KOPT-K1 (cell line): ENCODE results near the gene SLC11A1.

ENCODE experiments used
- H3K27ac ChIP-seq: fragments of 200-600 bp; sonication (generic); 2 replicates; pipeline ENCODE4 v1.5.1; 2016; ENCODE audit warnings: antibody characterized with exemption, mild to moderate bottlenecking, low read depth, low read length; ENCODE audit not compliant: poor library complexity, severe bottlenecking
- H3K36me3 ChIP-seq: fragments of 200-600 bp; sonication (generic); 2 replicates; pipeline ENCODE4 v1.5.1; 2017; ENCODE audit warnings: antibody characterized with exemption, mild to moderate bottlenecking, low read length, moderate library complexity; ENCODE audit not compliant: insufficient read depth
- H3K9me3 ChIP-seq: fragments of 200-600 bp; sonication (generic); 2 replicates; pipeline ENCODE4 v1.5.1; 2017; ENCODE audit warnings: antibody characterized with exemption, low read length, mild to moderate bottlenecking; ENCODE audit not compliant: insufficient read depth, poor library complexity, severe bottlenecking

SLC11A1 gene

DNA sequence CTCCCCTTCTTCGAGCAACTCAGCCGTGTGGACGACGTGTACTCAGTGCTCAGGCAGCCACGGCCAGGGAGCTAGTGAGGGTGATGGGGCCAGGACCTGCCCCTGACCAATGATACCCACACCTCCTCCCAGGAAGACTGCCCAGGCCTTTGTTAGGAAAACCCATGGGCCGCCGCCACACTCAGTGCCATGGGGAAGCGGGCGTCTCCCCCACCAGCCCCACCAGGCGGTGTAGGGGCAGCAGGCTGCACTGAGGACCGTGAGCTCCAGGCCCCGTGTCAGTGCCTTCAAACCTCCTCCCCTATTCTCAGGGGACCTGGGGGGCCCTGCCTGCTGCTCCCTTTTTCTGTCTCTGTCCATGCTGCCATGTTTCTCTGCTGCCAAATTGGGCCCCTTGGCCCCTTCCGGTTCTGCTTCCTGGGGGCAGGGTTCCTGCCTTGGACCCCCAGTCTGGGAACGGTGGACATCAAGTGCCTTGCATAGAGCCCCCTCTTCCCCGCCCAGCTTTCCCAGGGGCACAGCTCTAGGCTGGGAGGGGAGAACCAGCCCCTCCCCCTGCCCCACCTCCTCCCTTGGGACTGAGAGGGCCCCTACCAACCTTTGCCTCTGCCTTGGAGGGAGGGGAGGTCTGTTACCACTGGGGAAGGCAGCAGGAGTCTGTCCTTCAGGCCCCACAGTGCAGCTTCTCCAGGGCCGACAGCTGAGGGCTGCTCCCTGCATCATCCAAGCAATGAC is 22.4 kb downstream of the SLC11A1 start:
- Histone ChIP-seq H3K36me3 (peaks cover 35% of the 10 kb centered on the region; the same call in 1 of the 2 replicates), H3K27ac (no peak overlapping the region), H3K9me3 (no peaks in the 10 kb centered on the region)

GRCh38 chr2:218405086-218405745 is 23.1 kb downstream of the SLC11A1 start:
- Histone ChIP-seq H3K36me3 (peaks cover 35% of the 10 kb centered on the region; the same call in 1 of the 2 replicates), H3K27ac (peak overlapping the region; percentile 72), H3K9me3 (no peaks in the 10 kb centered on the region)

- Histone ChIP-seq H3K9me3 (no peaks in the 10 kb centered on the region), H3K36me3 (peaks cover 35% of the 10 kb centered on the region; the same call in 1 of the 2 replicates), H3K27ac (peak overlapping the region; percentile 72)
These were observed 23.7 kb downstream of the SLC11A1 start for GRCh38 chr2:218405746-218406208.

DNA sequence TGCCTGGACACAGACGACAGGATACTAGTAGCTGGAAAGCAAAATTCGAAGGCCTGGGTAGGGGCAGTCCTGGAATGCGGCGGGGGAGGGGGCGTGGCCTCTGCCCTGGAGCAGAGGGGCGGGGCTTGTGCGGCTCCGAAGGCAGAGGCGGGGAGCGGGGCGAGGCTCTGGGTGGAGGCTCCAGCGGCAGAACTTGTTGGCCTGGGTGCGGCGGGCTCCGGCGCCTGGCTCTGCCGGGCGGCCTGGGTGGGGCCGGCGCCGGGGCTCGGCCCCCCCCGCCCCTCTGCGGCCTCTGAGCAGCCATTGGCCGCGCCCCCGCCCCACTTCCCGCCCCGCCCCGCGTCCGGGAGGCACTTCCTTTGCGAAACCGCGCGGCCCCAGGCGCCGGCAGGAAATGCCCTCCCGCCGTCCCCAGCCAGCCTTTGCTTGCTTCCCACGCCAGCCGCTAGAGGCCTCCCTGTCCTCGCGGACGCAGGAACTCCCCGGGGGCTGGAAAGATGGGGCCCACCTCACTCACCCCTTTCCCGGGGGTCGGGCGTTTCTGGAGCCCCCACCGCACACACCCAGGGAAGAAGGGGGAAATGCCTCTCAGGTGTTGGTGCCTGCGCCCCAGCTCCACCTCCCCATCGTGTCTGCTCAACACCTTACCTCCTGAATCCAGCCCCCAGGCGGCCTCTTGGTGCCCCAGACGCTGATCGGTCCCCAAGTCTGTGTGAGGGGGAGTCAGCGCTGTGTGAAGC is 24.3 kb downstream of the SLC11A1 start:
- Histone ChIP-seq H3K36me3 (peaks cover 35% of the 10 kb centered on the region; the same call in 1 of the 2 replicates), H3K9me3 (no peaks in the 10 kb centered on the region), H3K27ac (peak overlapping the region; percentile 72)

- peaks cover 29% of the 10 kb centered on the region; the same call in 1 of the 2 replicates for H3K36me3 ChIP-seq
- no peaks in the 10 kb centered on the region for H3K9me3 ChIP-seq
- H3K27ac ChIP-seq = peak overlapping the region; percentile 72
These were observed 25.0 kb downstream of the SLC11A1 start for GRCh38 chr2:218406949-218407618.

DNA sequence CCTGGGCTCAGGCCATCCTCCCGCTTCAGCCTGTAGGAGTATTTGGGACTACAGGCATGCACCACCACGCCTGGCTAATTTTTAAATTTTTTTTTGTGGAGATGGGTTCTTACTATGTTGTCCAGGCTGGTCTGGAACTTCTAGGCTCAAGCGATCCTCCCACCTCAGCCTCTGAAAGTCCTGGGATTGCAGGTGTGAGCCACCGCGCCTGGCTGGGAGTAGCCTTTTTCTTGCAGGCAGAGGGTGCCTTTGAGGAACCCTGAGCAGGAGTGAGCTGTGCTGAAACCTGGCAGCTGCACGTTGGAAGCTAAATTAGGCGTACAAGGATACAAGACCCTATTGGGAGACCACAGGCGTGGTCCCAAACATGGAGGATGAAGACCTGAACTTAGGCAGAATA is 25.6 kb downstream of the SLC11A1 start:
- H3K36me3 ChIP-seq = peaks cover 23% of the 10 kb centered on the region; the same call in 1 of the 2 replicates
- H3K27ac ChIP-seq = no peak overlapping the region
- H3K9me3 ChIP-seq = no peaks in the 10 kb centered on the region

- Histone ChIP-seq H3K27ac (no peak overlapping the region), H3K9me3 (no peaks in the 10 kb centered on the region), H3K36me3 (no peaks in the 10 kb centered on the region)
These were observed 36.2 kb downstream of the SLC11A1 start for GRCh38 chr2:218418321-218418716.

- H3K9me3 ChIP-seq = no peaks in the 10 kb centered on the region
- no peak within 1 kb of the TSS for H3K27ac ChIP-seq
- no peaks in the 10 kb centered on the region for H3K36me3 ChIP-seq
These were observed 36.8 kb downstream of the SLC11A1 start, which contains the start of gene VIL1 for GRCh38 chr2:218418717-218419458. VIL1 (plus strand) TSS chr2:218419123; CDS start chr2:218423779, 4,656 bp downstream.

GRCh38 chr2:218419630-218420216 is 37.6 kb downstream of the SLC11A1 start:
- Histone ChIP-seq H3K36me3 (no peaks in the 10 kb centered on the region), H3K9me3 (no peaks in the 10 kb centered on the region), H3K27ac (no peak overlapping the region)

DNA sequence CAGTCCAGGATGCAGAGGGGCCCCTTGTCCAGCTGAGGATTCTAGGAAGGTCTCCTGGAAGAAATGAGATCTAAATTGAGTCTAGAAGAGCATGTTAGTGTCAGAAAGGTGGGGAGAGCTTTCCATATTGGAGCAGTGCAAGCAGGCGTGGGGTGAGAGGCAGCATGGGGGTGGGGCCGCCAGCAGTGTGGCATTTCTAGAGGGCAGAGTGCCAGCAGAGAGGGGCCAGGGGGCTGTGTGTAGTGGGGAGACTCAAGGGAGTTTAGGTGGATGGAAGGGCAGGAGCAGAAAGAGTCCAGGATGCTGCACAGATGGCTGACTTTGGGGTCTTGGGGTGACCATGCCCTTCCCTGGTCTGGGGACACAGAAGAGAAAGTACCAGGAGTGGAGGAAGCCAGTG is 39.0 kb downstream of the SLC11A1 start:
- Histone ChIP-seq H3K27ac (no peak overlapping the region), H3K9me3 (no peaks in the 10 kb centered on the region), H3K36me3 (no peaks in the 10 kb centered on the region)

DNA sequence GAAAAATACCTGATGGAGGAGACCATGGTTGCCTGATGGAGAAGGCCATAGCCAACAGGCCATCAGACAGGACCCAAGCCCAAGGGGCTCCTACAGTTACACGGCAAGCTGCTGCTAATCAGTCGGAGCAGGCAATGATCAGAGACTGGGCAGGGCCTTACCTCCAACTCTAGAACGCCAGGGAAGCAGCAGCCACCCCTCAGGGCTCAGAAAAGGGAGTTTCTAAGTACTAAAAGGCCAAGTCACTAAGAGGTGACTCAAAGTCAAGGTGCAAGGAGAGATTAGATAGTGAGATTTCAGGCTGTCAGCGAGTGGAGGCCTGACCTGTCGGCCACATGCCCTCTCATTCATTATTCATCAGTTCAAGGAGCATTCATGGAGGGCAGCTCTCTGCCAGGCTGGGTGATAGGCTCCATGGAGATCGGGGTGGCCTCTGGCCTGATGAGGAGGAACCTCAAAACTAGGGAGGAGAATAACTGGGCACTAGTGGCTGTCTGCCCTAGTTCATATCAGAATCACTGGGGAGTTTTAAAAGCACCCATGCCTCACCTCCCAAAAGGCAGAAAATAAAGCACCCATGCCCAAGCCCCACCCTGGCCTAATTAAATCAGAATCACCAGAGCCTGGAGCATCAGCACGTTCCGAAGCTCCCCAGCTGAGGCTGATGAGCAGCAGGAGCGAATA is 40.5 kb downstream of the SLC11A1 start:
- no peaks in the 10 kb centered on the region for H3K36me3 ChIP-seq
- no peaks in the 10 kb centered on the region for H3K9me3 ChIP-seq
- no peak overlapping the region for H3K27ac ChIP-seq

DNA sequence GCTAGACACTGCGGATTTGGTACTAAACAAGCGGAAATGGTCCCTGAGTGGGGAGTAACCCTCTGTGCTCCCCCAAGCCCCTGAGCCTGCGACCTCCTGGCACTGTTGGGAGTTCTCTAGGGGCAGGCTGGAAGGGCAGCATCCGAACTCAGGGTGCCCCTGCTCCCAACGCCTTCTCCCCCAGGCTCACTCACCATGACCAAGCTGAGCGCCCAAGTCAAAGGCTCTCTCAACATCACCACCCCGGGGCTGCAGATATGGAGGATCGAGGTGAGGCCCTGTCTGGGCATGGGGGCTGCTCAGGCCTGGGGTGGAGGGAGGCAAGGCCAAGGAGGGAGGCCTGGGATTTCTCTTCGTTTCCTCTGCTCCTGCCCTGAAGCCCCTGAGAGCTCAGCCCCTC is 41.5 kb downstream of the SLC11A1 start:
- Histone ChIP-seq H3K36me3 (no peaks in the 10 kb centered on the region), H3K9me3 (no peaks in the 10 kb centered on the region), H3K27ac (no peak overlapping the region)

DNA sequence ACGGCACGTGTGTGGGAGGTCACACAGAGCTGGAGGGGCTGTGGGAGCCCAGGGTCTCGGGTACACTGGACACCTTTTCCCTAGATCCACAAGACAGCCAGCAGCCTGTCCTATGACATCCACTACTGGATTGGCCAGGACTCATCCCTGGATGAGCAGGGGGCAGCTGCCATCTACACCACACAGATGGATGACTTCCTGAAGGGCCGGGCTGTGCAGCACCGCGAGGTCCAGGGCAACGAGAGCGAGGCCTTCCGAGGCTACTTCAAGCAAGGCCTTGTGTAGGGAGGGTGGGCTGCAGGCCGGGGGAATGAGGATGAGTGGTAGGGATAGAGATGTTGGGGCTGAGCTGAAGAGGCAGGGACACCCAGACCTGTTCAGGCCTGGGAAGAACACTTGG is 43.5 kb downstream of the SLC11A1 start:
- H3K9me3 ChIP-seq = no peaks in the 10 kb centered on the region
- H3K36me3 ChIP-seq = no peaks in the 10 kb centered on the region
- H3K27ac ChIP-seq = no peak overlapping the region
